ENCODE measurements around the gene MYL3. TPM values are rescaled to one million over a fixed set of nuclear protein-coding genes. Genes with fewer than 3 reads are reported as not detected.

Gene MYL3
- total and polyA plus RNA-seq, 2 experiments from 2014 or later = not detected

GRCh38 chr3:46893763-46894162, 30.5 kb upstream of the MYL3 start:
- H3K4me3 ChIP-seq = no peak overlapping the region
- Mint-ChIP-seq H3K27ac (no peak overlapping the region), H3K4me3 (no peak overlapping the region; the same call in 2 of the 3 replicates), H3K4me1 (peaks cover 7% of the 10 kb centered on the region; the same call in 2 of the 3 replicates), H3K9me3 (no peaks in the 10 kb centered on the region), H3K27me3 (ENCODE audit: insufficient read depth, low read depth, poor library complexity) (peaks cover 62% of the 10 kb centered on the region), H3K36me3 (ENCODE audit: low read depth) (no peaks in the 10 kb centered on the region)
- H3K27ac ChIP-seq (ENCODE audit: low read depth) = no peak overlapping the region
- no peaks in the 10 kb centered on the region for H3K9me2 ChIP-seq (ENCODE audit: insufficient read depth)
- H3K4me1 ChIP-seq (ENCODE audit: insufficient read depth) = peaks cover 9% of the 10 kb centered on the region
- H3K79me2 ChIP-seq (replicated peaks; ENCODE audit: insufficient read depth) = no peaks in the 10 kb centered on the region
- no peaks in the 10 kb centered on the region for H3K36me3 ChIP-seq (ENCODE audit: insufficient read depth)
- ATAC-seq (no peak), DNase-seq (ENCODE audit: low spot score) (no peak)
- no peak overlapping the region for H3K4me2 ChIP-seq
- H3K27me3 ChIP-seq (ENCODE audit: insufficient read depth) = peaks cover 63% of the 10 kb centered on the region
- TF ChIP-seq POLR2AphosphoS5 (IDR thresholded peaks at IDR 0.05; ENCODE audit: low read depth) (no peak), EZH2 (IDR thresholded peaks at IDR 0.05; ENCODE audit: low read depth, unreplicated experiment) (no peak), STAT1 (IDR thresholded peaks at IDR 0.05; ENCODE audit: unreplicated experiment) (no peak), NANOG (IDR thresholded peaks at IDR 0.05; ENCODE audit: borderline replicate concordance) (no peak), REST (IDR thresholded peaks at IDR 0.05; ENCODE audit: unreplicated experiment) (no peak), JUNB (IDR thresholded peaks at IDR 0.05; ENCODE audit: unreplicated experiment) (no peak), ZNF331 (CRISPR knock-in tag; IDR thresholded peaks at IDR 0.05; ENCODE audit: low read depth) (no peak), ZNF114 (CRISPR knock-in tag; IDR thresholded peaks at IDR 0.05) (no peak), EZH2phosphoT487 (IDR thresholded peaks at IDR 0.05; ENCODE audit: unreplicated experiment) (no peak), CREB1 (CRISPR knock-in tag; IDR thresholded peaks at IDR 0.05; ENCODE audit: low read depth) (no peak)
- TF ChIP-seq, protein P1, sequence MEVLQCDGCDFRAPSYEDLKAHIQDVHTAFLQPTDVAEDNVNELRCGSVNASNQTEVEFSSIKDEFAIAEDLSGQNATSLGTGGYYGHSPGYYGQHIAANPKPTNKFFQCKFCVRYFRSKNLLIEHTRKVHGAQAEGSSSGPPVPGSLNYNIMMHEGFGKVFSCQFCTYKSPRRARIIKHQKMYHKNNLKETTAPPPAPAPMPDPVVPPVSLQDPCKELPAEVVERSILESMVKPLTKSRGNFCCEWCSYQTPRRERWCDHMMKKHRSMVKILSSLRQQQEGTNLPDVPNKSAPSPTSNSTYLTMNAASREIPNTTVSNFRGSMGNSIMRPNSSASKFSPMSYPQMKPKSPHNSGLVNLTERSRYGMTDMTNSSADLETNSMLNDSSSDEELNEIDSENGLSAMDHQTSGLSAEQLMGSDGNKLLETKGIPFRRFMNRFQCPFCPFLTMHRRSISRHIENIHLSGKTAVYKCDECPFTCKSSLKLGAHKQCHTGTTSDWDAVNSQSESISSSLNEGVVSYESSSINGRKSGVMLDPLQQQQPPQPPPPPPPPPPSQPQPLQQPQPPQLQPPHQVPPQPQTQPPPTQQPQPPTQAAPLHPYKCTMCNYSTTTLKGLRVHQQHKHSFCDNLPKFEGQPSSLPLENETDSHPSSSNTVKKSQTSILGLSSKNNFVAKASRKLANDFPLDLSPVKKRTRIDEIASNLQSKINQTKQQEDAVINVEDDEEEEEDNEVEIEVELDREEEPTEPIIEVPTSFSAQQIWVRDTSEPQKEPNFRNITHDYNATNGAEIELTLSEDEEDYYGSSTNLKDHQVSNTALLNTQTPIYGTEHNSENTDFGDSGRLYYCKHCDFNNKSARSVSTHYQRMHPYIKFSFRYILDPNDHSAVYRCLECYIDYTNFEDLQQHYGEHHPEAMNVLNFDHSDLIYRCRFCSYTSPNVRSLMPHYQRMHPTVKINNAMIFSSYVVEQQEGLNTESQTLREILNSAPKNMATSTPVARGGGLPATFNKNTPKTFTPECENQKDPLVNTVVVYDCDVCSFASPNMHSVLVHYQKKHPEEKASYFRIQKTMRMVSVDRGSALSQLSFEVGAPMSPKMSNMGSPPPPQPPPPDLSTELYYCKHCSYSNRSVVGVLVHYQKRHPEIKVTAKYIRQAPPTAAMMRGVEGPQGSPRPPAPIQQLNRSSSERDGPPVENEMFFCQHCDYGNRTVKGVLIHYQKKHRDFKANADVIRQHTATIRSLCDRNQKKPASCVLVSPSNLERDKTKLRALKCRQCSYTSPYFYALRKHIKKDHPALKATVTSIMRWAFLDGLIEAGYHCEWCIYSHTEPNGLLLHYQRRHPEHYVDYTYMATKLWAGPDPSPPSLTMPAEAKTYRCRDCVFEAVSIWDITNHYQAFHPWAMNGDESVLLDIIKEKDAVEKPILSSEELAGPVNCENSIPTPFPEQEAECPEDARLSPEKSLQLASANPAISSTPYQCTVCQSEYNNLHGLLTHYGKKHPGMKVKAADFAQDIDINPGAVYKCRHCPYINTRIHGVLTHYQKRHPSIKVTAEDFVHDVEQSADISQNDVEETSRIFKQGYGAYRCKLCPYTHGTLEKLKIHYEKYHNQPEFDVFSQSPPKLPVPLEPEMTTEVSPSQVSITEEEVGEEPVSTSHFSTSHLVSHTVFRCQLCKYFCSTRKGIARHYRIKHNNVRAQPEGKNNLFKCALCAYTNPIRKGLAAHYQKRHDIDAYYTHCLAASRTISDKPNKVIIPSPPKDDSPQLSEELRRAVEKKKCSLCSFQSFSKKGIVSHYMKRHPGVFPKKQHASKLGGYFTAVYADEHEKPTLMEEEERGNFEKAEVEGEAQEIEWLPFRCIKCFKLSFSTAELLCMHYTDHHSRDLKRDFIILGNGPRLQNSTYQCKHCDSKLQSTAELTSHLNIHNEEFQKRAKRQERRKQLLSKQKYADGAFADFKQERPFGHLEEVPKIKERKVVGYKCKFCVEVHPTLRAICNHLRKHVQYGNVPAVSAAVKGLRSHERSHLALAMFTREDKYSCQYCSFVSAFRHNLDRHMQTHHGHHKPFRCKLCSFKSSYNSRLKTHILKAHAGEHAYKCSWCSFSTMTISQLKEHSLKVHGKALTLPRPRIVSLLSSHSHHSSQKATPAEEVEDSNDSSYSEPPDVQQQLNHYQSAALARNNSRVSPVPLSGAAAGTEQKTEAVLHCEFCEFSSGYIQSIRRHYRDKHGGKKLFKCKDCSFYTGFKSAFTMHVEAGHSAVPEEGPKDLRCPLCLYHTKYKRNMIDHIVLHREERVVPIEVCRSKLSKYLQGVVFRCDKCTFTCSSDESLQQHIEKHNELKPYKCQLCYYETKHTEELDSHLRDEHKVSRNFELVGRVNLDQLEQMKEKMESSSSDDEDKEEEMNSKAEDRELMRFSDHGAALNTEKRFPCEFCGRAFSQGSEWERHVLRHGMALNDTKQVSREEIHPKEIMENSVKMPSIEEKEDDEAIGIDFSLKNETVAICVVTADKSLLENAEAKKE (CRISPR knock-in tag; IDR thresholded peaks at IDR 0.05) = no peak
- TF ChIP-seq, protein P2, sequence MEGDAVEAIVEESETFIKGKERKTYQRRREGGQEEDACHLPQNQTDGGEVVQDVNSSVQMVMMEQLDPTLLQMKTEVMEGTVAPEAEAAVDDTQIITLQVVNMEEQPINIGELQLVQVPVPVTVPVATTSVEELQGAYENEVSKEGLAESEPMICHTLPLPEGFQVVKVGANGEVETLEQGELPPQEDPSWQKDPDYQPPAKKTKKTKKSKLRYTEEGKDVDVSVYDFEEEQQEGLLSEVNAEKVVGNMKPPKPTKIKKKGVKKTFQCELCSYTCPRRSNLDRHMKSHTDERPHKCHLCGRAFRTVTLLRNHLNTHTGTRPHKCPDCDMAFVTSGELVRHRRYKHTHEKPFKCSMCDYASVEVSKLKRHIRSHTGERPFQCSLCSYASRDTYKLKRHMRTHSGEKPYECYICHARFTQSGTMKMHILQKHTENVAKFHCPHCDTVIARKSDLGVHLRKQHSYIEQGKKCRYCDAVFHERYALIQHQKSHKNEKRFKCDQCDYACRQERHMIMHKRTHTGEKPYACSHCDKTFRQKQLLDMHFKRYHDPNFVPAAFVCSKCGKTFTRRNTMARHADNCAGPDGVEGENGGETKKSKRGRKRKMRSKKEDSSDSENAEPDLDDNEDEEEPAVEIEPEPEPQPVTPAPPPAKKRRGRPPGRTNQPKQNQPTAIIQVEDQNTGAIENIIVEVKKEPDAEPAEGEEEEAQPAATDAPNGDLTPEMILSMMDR (conservative IDR thresholded peaks at IDR 0.05; ENCODE audit: low read depth in 2 of 2) = no peak
- TF ChIP-seq, protein P3, sequence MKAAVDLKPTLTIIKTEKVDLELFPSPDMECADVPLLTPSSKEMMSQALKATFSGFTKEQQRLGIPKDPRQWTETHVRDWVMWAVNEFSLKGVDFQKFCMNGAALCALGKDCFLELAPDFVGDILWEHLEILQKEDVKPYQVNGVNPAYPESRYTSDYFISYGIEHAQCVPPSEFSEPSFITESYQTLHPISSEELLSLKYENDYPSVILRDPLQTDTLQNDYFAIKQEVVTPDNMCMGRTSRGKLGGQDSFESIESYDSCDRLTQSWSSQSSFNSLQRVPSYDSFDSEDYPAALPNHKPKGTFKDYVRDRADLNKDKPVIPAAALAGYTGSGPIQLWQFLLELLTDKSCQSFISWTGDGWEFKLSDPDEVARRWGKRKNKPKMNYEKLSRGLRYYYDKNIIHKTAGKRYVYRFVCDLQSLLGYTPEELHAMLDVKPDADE (IDR thresholded peaks at IDR 0.05) = no peak
- no peaks in the 10 kb centered on the region for H4K20me1 ChIP-seq (replicated peaks; ENCODE audit: insufficient read depth)
- no peak overlapping the region for H2AFZ ChIP-seq
- H3F3A ChIP-seq (replicated peaks; ENCODE audit: low read depth) = no peaks in the 10 kb centered on the region
